GM19025 (cell line): ENCODE data around the gene YTHDF2.
A peak's percentile ranks its signal among the peaks of the same experiment; 100 is the strongest.
"Not testable (repeated sequence)": the region's sequence is repeated elsewhere in the genome, so short reads cannot be mapped to it uniquely, and the experiment has no call there.

Experiments used
- ATAC-seq: cut with Tn5 transposase; IDR thresholded peaks from one replicate; pipeline ENCODE4 v1.9.1; 2021; ENCODE audit warnings: mild to moderate bottlenecking, low read depth, moderate library complexity; ENCODE audit not compliant: unreplicated experiment

The YTHDF2 gene

DNA sequence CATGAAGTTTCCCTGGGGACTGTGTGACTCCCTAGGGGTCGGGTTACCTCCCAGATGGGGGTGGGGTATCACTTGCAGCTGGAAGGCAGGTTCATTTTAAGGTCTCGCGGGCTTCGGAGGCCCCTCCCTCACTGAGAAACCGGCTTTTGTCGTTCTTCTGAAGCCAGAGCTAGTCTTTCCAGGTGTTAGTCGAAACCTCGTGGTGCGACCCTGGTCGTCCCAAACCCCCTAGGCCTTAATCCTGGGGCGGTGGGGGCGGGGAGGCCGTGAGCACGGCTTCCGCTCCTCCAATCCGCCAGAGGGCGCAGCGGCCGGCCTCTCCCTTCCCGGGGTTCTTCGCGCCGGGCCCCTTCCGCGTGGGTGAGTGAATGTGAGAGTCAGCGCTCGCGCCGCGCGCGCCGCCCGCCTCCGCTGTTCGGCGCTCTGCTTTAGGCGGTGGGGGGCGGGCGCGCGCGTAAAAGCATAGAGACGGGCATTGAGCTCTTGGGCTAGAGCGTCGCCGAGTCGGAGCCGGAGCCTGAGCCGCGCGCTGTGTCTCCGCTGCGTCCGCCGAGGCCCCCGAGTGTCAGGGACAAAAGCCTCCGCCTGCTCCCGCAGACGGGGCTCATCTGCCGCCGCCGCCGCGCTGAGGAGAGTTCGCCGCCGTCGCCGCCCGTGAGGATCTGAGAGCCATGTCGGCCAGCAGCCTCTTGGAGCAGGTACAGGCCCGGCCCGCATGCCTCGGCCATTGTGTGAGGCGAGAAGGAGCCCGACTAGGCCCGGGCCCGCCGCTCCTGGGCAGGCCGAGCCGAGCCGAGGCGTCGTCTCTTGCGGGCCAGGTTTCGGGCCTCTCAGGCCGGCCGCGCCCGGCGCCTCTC is at the start of gene YTHDF2:
YTHDF2 (plus strand) TSS at position 491 of the 857 bp plus-strand sequence; CDS start at position 672, 181 bp downstream.
- peak; percentile 88 for ATAC-seq

DNA sequence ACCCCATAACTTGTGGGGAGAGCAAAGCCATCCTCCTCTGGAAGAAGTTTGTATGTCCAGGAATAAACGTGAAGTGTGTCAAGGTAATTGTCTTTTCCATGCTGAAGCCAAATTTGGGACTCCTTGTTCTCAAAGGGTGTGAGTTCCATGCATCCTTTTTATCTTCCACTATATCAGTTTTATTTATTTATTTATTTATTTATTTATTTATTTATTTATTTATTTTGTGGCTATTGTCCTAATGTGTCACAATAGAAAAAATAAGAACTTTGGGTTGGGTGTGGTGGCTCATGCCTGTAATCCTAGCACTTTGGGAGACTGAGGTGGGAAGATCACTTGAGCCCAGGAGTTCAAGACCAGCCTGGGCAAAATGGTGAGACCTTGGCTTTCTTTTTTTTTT is 45.1 kb upstream of the YTHDF2 start:
- not testable (repeated sequence) for ATAC-seq

DNA sequence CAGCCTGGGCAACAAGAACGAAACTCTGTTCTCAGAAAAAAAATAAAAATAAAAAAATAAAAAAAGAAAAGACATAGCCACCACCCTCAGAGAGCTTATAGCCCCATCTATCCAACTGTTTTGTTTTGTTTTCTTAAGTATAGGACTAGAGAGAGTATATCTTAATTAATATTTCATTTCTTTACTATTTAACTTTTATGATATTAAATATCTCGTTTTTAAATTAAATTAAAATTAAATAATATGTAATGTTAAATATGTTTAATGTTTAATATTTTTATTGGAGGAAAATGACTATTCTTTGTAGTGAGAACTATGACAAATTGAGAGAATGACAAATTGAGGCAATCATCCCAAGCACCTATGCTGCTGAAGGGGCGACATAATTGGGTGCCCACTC is 33.1 kb upstream of the YTHDF2 start:
- ATAC-seq: no peak

DNA sequence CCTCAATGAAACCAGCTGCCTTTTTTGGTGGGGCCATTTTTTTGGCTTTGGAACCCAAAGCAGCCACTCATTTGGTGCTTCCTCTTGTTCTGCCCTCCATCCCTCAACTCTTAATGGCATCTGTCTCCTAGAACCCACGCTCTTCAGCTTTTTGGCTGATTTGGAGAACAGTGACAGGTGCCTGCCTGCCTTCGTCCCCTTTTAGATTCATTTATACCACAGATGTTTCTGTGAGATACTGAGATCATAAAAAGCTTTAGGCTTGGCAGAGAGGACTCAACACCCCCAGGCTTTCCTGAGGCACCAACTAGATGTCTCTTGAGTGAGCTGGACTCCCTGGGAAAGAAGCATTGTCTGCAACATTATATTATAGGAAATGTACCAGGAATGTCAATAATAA is 20.4 kb upstream of the YTHDF2 start:
- ATAC-seq: no peak

DNA sequence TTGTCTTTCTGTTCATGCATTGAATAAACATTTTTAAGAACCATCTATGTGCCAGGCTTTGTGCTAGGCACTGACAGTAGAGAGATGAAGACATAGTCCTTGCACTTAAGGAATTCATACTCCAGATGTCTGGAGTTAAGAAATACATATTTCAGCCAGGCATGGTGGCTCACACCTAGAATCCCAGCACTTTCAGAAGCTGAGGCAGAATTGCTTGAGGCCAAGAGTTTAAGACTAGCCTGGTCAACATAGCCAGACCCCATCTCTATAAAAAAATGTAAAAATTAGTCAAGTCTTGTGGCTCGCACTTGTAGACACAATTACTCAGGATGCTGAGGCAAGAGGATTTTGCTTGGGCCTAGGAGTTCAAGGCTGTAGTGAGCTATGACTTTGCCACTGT is 18.6 kb upstream of the YTHDF2 start:
- no peak for ATAC-seq

DNA sequence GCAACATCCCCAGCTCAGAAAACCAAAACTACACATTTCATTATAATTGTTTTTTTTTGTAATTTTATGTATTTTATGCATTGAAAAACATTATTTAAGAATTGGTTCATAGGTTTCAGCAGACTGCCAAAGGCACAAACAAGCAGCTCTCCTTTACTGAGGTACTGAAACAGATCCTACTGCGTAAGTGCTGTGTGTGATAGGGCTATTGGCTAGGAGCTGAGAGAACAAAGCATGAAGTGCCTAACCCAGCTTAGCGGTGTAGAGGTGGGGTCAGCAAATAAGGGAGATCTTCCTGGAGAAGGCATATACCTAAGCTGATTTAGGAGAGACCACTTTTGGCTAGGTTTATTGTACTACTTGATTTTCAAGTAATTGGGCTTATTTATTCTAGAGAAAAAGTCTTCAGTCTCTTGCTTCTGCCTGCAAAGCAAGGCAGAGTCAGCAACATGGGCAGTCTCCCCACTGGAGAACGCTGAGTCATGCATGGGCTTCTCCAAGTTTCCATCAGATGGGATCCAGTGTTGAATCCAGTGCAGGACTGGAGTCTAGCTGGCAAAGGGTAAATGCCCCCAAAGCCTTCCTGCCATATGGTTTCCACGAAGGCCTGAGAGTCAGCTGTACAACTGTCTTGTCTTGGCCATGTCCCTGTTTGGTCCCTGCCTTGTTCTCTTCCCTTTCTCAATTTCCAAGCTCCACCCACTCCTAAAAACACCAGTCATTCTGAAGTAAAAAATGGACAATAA is 18.0 kb upstream of the YTHDF2 start:
- ATAC-seq: no peak

DNA sequence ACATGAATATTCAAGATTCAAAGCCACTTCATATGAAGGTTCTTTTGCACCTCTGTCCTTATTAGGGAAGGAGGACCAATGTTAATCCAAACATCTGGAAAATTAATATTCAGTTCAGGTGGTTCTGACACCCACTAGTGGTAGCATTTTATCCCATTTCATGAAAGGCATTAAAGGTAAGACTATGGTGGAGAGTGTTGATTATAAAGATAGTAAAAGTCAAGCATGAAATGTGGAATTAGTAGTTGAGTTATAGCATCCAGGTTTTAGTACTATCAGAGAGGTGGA is 17.5 kb upstream of the YTHDF2 start:
- ATAC-seq: no peak

DNA sequence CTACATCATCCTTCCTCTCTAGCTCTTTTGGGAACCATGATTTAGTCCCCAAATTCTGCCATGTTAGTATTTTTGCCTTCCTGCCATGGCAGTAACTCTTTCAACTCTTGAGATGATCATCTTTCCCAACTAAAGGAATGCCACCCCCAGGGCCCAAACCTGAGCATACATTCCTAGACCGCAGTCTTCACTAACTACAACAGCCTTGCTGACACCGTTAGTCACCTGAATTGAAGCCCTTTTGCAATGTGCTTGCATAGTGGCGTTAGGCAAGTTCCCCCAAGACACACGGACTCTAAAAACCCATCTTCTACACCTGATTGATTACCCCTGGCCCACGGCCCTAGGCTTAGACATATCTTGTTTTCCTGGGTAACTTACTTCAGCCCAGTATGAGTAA is 16.4 kb upstream of the YTHDF2 start:
- no peak for ATAC-seq

DNA sequence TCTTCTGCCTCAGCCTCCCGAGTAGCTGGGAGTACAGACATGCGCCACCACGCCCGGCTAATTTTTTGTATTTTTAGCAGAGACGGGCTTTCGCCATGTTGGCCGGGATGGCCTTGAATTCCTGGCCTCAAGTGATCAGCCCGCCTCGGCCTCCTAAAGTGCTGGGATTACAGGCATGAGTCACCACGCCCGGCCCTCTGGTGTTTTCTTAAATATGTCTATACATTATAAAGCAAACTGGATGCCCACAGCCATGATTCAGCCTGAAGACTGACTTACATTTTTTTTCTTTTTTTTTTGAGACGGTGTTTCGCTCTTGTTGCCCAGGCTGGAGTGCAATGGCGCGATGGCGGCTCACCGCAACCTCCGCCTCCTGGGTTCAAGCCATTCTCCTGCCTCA is 14.8 kb upstream of the YTHDF2 start:
- not testable (repeated sequence) for ATAC-seq

DNA sequence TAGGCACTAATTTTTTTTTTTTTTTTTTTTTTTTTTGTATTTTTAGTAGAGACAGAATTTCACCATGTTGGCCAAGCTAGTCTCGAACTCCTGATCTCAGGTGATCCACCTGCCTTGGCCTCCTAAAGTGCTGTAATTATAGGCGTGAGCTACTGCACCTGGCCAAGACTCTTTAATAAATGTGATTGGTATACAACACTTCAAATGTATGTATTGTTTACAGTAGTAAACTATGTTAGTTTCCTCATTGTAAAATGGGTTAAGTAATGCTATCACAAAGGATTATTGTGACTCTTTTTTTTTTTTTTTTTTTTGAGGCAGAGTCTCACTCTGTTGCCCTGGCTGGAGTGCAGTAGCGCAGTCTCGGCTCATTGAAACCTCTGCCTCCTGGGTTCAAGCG is 11.4 kb upstream of the YTHDF2 start:
- ATAC-seq: not testable (repeated sequence)

DNA sequence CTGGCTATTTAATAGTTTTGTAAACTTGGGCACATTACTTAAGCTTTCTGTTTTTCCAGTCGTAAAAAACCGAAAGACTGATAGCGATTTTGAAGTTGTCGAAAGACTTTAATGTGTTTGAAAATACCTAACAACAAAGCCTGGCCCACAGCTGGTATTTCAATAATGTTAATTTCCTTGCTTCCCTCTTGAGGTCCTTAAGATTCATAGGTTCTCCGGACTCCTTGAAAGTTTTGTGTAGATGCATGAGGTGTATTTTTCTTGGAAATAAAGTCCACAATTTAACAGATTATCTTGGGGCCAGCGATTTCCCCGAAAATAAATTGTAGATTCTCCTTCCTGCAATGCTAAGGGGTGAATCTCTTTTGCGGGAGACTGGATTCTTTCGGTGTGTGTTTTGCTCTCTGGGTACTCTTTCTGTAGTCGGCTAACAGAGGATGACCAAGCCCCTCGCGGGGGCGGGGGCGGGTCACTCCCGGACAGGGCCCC is 735 bp upstream of the YTHDF2 start:
- no peak for ATAC-seq

DNA sequence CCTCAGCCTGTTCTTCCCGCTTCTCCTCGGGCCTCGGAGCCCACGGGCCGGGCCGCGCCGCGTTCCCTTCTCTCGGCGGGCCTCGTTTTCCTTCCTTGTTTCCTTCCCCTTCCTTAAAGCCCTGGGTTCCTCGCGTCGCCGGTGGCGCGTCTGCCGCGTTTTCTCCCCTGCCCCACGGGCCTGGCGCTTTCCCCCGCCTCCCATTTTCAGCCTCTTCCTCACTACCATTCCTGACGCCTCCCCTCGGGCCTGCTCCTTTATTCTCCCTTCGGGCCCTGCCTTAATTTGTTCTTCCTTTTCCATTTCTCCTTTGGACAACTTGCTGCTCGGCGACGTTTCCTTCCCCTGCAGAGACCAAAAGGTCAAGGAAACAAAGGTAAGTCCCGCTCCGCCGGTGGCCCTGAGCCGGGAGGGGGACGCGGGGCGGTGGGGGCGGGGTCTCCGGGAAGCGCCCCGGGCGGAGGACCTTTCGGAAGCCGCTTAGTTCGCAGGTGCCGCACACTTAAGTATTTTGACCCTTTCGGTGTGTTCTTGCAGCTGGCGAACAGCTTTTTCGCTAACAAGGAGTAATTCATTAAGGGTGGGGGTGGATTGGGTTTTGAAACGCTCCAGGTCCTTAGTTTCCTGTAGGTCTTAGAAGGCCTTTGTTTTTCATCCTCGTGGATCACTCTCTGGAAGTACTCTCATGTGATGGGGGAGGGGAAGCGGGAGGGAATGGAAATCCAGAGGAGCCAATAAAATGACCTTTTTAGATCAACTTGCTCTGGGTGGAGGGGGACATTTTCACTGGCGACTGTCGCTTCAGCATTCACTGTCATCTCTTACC is 780 bp downstream of the YTHDF2 start:
- ATAC-seq: no peak

DNA sequence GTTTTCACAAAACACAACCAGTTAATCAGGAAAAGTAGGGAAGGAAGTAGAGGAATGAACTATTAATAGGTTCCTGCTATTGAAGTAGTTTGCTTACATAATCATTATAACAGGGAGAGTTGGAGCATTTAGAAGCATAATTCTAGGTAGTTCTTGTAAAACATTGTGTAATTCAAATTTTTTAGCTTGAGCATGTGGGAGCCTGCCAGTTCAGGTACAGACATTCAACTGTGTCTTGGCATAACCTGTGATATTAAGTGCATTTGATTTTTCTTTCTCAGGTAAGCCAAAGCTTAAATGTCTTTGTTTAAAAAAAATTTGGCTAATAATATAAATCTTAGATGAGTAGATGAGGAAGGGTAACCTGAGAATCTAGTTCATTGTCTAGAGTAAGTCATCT is 3.4 kb downstream of the YTHDF2 start:
- no peak for ATAC-seq

DNA sequence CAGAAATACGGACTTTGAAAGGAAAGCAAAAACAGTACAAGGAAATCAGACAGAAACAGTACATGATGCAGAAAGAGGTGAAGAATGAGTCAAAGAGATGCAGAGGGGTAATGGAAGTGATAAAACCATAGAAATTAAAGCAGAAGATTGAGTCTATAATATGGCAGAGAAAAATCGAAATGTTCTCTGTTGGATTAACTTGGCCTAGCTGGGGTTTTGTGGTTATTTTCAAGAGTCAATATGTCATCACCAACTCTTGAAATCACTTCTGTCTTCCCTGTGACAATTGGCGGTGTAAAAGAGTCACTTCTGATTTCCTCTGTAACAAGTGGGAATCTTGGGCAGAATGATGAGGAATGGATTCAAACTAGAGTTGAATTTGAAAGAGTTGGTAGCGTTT is 7.4 kb downstream of the YTHDF2 start:
- no peak for ATAC-seq

DNA sequence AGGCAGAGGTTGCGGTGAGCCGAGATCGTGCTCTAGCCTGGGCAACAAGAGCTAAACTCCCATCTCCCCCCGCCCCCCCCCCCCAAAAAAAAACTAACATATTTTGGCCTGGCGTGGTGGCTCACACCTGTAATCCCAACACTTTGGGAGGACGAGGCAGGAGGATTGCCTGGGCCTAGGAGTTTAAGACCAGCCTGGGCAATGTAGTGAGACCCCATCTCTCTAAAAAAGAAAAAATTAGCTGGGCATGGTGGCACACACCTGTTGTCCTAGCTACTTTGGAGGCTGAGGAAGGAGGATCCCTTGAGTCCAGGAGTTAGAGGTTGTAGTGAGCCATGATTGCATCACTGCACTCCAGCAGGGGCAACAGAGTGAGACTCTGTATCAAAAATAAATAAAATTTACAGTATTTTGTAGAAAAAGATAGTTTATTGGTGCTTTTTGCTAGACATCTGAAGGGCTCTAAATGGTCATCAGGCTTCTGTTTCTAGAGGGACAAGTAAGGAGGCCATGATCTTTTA is 9.0 kb downstream of the YTHDF2 start:
- ATAC-seq: no peak

DNA sequence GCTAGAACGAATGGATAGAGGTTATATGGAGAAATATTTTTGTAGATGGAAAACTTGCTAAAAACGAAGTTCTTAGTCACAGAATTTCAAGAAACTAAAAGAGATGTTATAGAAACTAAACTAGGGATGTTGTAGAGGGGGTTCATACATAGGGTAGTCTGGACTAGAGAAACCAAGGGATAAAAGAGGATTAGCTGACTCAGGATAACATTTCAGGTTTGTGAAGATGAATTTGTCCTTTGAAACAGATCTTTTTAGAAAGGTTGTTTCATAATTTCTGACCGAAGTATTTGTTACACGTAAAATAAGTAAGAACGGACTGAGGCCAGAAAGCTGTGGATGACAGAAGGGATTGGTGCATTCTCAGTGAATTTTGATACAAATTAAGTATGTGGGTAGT is 13.6 kb downstream of the YTHDF2 start:
- no peak for ATAC-seq

DNA sequence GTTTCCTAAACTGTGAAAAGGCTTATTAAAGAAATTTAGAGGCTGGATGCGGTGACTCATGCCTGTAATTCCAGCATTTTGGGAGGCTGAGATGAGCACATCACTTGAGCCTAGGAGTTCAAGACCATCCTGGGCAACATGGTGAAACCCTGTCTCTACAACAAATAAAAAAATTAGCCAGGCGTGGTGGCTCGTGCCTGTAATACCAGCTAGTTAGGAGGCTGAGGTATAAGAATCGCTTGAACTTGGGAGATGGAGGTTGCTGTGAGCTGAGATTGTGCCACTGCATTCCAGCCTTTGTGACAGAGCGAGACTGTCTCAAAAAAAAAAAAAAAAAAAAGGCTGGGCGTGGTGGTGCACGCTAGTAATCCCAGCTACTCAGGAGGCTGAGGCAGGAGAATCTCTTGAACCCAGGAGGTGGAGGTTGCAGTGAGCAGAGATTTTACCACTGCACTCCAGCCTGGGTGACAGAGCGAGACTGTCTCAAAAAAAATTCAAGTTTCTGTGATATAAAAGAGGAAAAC is 14.1 kb downstream of the YTHDF2 start:
- ATAC-seq: not testable (repeated sequence)

DNA sequence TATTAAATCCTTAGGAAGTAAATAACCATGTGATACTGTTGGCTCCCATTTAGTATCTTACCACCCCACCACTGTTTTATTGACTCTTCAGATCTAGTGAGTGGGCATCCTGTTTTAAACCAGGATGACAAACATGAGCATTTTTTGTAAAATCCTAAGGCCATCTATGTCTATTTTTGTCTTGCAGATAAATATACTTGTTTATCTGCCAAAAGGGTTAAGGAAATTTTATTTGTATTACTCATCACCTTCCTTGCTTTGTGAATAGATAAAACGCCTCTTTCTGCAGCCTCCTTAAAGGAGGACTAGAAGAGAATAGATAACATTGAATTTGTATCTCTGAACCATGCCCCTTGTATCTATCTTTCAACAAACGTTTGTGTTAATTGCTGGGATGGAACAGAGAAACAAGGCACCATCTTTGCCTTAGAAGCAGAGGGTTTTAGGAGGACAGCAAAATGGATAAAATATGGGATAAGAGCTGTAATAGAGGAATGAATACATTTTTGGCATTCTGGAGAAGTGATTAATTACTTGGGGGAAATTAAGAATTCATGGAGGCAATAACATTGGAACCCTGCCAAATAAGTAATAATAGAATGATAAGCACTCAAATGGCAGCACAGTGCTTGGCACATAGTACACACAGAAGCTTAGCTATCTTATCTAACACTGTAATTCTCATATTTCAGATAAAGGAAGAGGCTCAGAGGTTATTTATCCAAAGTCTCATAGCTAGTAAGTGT is 14.7 kb downstream of the YTHDF2 start:
- ATAC-seq: no peak

DNA sequence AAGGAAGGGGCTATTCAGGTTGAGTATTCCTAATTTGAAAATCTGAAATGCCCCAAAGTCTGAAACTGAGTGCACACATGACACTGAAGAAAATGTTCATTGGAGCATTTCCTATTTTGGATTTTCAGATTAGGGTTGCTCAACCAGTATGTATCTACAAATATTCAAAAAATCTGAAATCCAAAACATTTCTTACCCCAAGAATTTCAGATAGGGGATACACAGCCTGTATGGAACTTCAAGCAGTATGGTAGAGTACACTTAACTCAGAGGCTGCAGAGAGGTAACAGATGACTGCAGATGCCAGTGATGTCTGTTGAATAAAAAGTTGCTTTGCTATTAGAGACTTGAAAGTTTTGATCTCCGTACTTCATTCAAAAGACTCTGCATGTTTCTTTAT is 19.0 kb downstream of the YTHDF2 start:
- no peak for ATAC-seq

DNA sequence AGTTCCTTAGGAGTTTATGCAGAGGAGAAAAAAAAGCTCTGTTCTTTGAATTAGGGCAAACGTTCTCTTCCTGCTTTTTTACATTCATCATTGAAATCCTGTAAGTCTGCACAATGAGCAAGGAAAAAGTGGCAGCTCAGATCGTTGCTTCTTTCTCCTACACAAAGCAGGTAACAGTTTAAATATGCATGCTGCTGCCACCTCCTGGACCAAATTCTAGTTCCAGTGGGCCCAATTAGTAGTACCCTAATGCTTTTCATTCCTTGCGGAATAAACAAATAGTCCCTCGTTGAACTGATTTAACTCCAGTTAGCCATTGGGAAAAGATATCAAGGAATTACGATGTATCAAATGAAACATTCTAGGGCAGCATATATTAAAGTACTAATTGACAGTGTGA is 20.1 kb downstream of the YTHDF2 start:
- no peak for ATAC-seq
